PC-9 (cell line): ENCODE measurements around the gene HES4.

Experiments
- CTCF ChIP-seq: fragments of 200-600 bp; sonication (generic); conservative IDR thresholded peaks from 2 replicates; pipeline ENCODE4 v1.6.1; 2017; ENCODE audit warnings: mixed run types, antibody characterized with exemption, mild to moderate bottlenecking, moderate library complexity
- EZH2 ChIP-seq: fragments of 200-600 bp; sonication (generic); IDR thresholded peaks from 2 replicates; pipeline ENCODE4 v1.8.0; 2017; ENCODE audit warnings: antibody characterized with exemption, low read depth

- no peak for TF ChIP-seq CTCF
- TF ChIP-seq EZH2, result no peak
These were observed 47.5 kb upstream of the HES4 start for GRCh38 chr1:1047407-1047806.
